ENCODE measurements around the gene ARHGAP6. TPM values are rescaled to one million over a fixed set of nuclear protein-coding genes. Genes with fewer than 3 reads are reported as not detected.

The ARHGAP6 gene
- total RNA-seq, 2 donors from 2014 or later: not detected

DNA sequence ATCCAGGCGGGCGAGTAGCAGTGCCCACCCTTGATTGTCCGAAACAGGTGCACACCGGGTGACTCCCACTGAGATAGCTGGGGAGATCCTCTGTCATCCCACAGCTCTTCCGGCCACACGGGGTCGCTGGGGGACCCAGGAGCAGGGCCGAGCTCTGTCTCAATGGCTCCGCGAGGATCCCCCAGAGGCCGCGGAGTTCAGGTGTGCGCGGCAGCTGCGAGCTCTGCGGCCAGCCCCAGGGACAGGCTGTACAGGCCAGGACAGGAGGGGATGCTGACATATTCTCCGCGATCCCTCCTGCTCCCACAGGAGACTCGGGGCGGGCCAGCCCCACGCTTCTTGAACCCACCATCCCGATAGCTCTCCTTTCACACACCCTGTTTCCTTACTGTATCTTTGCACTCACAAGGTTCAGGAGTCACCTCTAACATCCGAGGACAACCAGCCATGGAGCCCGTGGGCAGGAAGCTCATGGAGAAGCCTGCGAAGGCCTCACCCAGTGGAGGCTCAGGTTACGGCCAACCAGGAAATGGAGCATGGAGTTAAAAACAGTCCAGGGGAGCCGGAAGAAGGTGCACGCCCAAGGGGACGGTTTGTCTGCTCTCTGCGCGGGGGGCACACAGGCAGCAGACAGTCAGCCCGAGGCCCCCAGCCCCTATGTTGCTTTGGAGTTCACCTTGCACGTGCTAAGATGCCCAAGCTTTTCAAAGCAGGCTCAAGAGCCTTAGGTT lies 450.4 kb downstream of the ARHGAP6 start:
- no peak for ATAC-seq (replicated peaks in 1 of 2)
- peaks cover 2 to 5% of the 10 kb centered on the region in 2 donors for H3K9me3 Mint-ChIP-seq
- H3K27me3 Mint-ChIP-seq (ENCODE audit: low read depth): no peaks in the 10 kb centered on the region
- H3K27ac Mint-ChIP-seq: no peak overlapping the region
- DNase-seq: no peak
- H3K4me1 Mint-ChIP-seq (ENCODE audit: low read depth): no peaks in the 10 kb centered on the region
- no peaks in the 10 kb centered on the region for H3K36me3 Mint-ChIP-seq (ENCODE audit: insufficient read depth in 2 of 2)
- no peak overlapping the region for H3K4me3 Mint-ChIP-seq

DNA sequence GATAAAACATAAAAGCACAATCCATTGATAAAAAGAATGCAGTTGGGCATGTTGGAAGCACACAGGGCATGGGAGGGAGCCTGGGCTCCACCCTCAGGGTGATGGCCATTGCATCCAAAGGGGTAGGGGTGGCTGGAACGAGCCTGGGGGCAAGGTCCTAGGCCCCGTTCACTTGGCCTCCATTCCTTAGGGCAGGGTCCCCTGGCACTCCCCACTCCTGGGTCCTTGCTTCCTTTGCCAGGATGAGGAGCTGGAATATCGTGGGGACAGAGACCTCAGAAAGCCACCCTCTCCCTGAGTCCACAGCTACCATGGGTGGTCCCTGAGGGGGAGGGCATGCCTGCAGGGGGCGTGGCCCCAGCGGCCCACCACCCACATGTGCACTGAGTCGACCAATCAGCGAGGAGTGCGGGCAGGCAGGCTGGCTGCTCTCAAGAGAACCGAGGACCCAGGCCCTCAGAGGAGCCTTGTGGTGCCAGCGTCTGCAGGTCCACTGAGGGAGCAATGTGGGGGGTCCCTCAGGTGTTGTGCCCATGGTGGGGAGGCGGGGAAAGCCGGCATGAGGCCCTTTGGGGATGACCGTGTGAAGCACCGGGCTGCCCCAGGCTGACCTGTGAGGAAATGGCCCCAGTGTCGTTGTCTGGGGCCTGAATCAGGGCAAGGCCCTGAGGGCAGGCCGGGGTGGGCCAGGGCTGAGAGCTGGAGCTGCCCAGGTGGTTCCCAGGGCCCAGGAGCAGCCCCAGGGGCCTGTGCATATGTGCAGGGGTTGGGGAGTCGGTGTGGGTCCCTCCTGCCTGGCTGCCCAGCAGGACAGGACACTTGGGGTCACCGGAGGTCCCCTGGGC lies 451.2 kb downstream of the ARHGAP6 start:
- Mint-ChIP-seq H3K4me3 (no peak overlapping the region), H3K27ac (no peak overlapping the region), H3K36me3 (ENCODE audit: insufficient read depth in 2 of 2) (no peaks in the 10 kb centered on the region), H3K4me1 (ENCODE audit: low read depth) (no peaks in the 10 kb centered on the region), H3K27me3 (ENCODE audit: low read depth) (no peaks in the 10 kb centered on the region), H3K9me3 (peaks cover 0 to 5% of the 10 kb centered on the region in 2 donors)
- ATAC-seq (replicated peaks in 1 of 2) (no peak), DNase-seq (no peak)

DNA sequence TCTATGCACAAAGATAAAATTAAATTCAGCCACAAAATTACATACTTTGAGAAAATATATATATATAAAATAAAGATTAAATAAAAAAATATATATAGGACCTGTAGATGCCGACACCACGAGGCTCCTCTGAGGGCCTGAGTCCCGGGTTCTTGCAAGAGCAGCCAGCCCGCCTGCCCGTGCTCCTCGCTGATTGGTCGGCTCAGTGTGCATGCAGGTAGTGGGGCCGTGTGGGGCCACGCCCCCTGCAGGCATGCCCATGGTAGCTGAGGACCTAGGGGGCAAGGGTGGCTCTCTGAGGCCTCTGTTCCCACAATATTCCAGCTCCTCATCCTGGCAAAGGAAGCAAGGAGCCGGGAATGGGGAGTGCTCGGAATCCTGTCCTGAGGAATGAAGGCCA lies 453.0 kb downstream of the ARHGAP6 start:
- no peak overlapping the region for H3K4me3 Mint-ChIP-seq
- no peak for DNase-seq
- no peaks in the 10 kb centered on the region for H3K27me3 Mint-ChIP-seq (ENCODE audit: low read depth)
- no peak for ATAC-seq (replicated peaks in 1 of 2)
- H3K27ac Mint-ChIP-seq: no peak overlapping the region
- no peaks in the 10 kb centered on the region for H3K36me3 Mint-ChIP-seq (ENCODE audit: insufficient read depth in 2 of 2)
- H3K4me1 Mint-ChIP-seq (ENCODE audit: low read depth): no peaks in the 10 kb centered on the region
- H3K9me3 Mint-ChIP-seq: peaks cover 0 to 2% of the 10 kb centered on the region in 2 donors

DNA sequence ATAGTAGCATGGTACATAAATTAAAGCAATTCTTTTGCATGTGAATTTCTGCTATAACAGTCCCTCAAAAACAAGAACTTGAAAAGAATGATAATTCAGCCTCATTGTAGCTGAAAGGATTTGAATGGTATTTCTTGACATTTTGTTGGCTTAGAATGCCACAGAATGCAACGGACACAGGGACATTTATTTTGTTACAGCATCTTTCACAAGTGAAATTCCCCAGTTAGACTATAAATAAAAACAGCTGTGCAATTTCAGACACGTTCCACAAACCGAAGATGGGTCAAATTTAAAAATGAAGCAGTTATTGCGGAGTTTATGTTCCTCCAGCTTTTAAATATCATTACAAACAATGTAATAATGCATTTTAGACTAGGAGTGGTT lies 455.3 kb downstream of the ARHGAP6 start:
- no peaks in the 10 kb centered on the region for H3K27me3 Mint-ChIP-seq (ENCODE audit: low read depth)
- no peaks in the 10 kb centered on the region for H3K4me1 Mint-ChIP-seq (ENCODE audit: low read depth)
- no peak for ATAC-seq (replicated peaks in 1 of 2)
- no peak overlapping the region for H3K27ac Mint-ChIP-seq
- H3K9me3 Mint-ChIP-seq: peaks cover 0 to 2% of the 10 kb centered on the region in 2 donors
- DNase-seq: no peak
- H3K36me3 Mint-ChIP-seq (ENCODE audit: insufficient read depth in 2 of 2): no peaks in the 10 kb centered on the region
- H3K4me3 Mint-ChIP-seq: no peak overlapping the region

DNA sequence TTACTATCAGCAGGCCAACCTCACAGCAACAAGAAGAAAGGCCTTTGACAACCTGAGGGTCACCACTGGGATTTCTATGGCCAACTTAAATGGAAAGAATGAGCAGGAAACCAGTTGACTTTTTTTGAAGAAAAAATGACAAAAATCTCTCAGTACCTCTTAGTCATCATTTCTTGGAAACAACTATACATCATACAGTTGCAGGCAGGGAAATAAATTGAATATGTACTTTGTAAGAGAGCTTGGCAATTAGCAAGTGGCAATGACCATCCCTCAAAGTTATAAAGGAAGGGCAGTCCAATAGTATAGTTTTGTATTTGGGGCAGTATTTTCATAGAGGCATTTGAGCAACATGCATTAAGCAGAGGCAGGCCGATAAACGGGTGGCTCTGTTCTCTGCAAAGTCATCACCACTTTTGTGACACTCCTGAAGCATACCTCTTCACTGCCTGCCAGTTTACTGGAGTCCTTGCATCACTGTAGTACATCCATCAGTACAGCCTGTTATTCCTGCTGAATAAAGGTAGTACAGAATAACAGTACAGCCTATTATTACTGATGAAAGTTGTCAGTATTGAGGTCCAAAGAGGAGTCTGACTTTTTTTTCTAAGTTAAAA lies 455.8 kb downstream of the ARHGAP6 start:
- DNase-seq: no peak
- Mint-ChIP-seq H3K27me3 (ENCODE audit: low read depth) (peaks cover 5% of the 10 kb centered on the region), H3K27ac (no peak overlapping the region), H3K36me3 (ENCODE audit: insufficient read depth in 2 of 2) (no peaks in the 10 kb centered on the region), H3K4me1 (ENCODE audit: low read depth) (no peaks in the 10 kb centered on the region), H3K4me3 (no peak overlapping the region), H3K9me3 (peaks cover 0 to 2% of the 10 kb centered on the region in 2 donors)
- peak; percentile 28 to 41 for ATAC-seq (replicated peaks in 1 of 2)

DNA sequence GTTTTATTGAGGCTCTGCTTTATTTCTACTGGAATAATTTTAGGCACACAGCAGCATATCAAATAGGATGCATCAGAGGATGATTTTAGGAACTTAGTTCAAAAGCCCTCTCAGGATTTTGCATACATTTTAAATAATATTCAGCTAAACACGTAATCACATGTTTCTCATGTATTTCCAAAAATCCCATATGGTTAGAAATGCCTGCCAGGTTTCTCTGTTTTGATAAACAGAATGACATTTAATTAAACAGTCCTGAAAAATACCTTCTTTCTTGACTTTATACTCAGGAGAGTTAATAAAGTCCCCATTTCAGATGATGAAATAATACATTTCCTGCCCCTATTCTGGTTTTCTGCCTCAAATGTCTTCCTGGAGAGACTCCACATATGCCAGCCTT lies 459.0 kb downstream of the ARHGAP6 start:
- no peaks in the 10 kb centered on the region for H3K9me3 Mint-ChIP-seq
- no peak overlapping the region for H3K4me3 Mint-ChIP-seq
- no peaks in the 10 kb centered on the region for H3K36me3 Mint-ChIP-seq (ENCODE audit: insufficient read depth in 2 of 2)
- H3K27me3 Mint-ChIP-seq (ENCODE audit: low read depth): peaks cover 12% of the 10 kb centered on the region
- DNase-seq (no peak), ATAC-seq (replicated peaks in 1 of 2) (no peak)
- H3K27ac Mint-ChIP-seq: no peak overlapping the region
- no peaks in the 10 kb centered on the region for H3K4me1 Mint-ChIP-seq (ENCODE audit: low read depth)

DNA sequence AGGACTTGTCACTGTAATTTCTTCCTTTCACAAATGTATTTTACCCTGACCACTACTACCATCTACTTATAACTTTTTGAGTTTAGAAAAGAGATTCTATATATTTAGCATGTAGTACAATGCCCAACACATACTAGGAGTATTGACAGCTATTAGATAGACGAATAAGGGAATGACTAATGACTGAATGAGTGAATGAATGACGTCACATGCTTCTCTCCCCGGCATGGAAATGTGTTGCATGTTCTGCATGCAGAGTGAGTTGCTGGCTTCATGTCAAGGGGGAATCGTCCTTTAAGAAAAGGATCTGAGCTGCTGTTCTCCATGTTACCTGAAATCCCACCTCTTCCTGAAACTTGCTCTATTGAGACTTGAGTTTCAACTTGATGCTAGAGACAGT lies 459.9 kb downstream of the ARHGAP6 start:
- no peak overlapping the region for H3K4me3 Mint-ChIP-seq
- no peaks in the 10 kb centered on the region for H3K9me3 Mint-ChIP-seq
- H3K36me3 Mint-ChIP-seq (ENCODE audit: insufficient read depth in 2 of 2): no peaks in the 10 kb centered on the region
- DNase-seq (no peak), ATAC-seq (replicated peaks in 1 of 2) (no peak)
- no peak overlapping the region for H3K27ac Mint-ChIP-seq
- peaks cover 12% of the 10 kb centered on the region for H3K27me3 Mint-ChIP-seq (ENCODE audit: low read depth)
- H3K4me1 Mint-ChIP-seq (ENCODE audit: low read depth): no peaks in the 10 kb centered on the region

DNA sequence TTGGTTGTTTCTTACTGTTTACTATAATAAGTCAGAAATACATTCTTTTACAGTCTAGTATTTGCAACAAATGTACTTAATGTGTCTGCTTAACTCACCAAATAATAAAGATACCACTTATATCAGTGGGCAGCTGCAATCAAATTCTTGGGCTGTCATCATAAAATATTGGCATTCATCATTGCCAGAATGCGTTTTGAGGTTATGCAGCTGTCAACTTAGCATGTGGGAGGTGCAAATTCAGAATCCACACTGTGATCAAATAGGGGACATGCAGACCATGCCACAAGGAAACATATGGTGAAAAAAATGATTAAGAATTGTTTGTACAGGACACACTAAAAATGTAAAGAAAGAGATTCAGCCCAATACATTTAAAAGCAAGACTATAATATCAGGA lies 468.0 kb downstream of the ARHGAP6 start:
- no peak for ATAC-seq (replicated peaks in 1 of 2)
- H3K36me3 Mint-ChIP-seq (ENCODE audit: insufficient read depth in 2 of 2): no peaks in the 10 kb centered on the region
- H3K4me3 Mint-ChIP-seq: no peak overlapping the region
- peaks cover 18% of the 10 kb centered on the region for H3K27me3 Mint-ChIP-seq (ENCODE audit: low read depth)
- no peaks in the 10 kb centered on the region for H3K4me1 Mint-ChIP-seq (ENCODE audit: low read depth)
- H3K9me3 Mint-ChIP-seq: no peaks in the 10 kb centered on the region
- H3K27ac Mint-ChIP-seq: no peak overlapping the region
- no peak for DNase-seq

DNA sequence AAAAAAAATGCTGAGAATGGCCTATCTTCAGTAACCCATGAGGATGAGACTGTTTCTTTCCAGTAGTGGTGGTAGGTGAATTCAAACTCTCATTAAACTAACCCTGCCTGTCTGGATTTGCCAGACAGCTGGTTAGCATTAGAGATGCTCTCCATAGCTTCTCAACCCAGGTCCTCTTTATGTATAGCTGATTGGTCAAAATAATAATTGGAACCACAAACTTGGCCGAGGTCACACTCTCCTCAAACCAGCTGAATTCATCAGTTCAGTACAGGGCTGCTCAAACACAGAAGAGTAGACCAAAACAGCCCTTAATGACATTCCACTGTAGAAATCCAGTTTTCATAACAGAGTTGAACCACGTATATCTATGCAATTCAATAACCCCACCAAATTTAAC lies 469.2 kb downstream of the ARHGAP6 start:
- Mint-ChIP-seq H3K9me3 (no peaks in the 10 kb centered on the region), H3K27ac (no peak overlapping the region), H3K36me3 (ENCODE audit: insufficient read depth in 2 of 2) (no peaks in the 10 kb centered on the region), H3K27me3 (ENCODE audit: low read depth) (peaks cover 18% of the 10 kb centered on the region), H3K4me3 (no peak overlapping the region), H3K4me1 (ENCODE audit: low read depth) (no peaks in the 10 kb centered on the region)
- no peak for DNase-seq
- ATAC-seq (replicated peaks in 1 of 2): no peak

DNA sequence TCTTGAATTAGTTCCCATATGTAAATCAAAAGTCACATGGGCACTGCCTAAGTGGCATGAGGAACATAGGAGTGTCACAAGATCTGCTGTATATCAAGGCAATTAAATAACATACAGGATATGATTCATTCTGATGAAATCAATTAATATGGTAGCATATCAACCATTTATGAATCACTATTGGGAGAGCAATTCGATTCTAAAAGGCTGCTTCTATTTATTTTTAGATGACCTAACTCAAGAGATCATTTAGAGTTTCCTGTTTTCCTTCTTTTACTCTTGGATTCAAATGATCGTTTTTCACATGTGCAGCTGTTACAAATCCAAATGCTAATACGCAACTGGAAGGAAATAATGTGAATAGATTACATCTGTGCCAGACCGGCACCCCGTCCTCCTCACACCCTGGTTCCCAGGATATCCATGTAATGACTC lies 472.7 kb downstream of the ARHGAP6 start:
- DNase-seq: no peak
- Mint-ChIP-seq H3K27ac (no peak overlapping the region), H3K27me3 (ENCODE audit: low read depth) (peaks cover 8% of the 10 kb centered on the region), H3K36me3 (ENCODE audit: insufficient read depth in 2 of 2) (no peaks in the 10 kb centered on the region), H3K9me3 (no peaks in the 10 kb centered on the region), H3K4me1 (ENCODE audit: low read depth) (no peaks in the 10 kb centered on the region), H3K4me3 (no peak overlapping the region)
- ATAC-seq (replicated peaks in 1 of 2): no peak

DNA sequence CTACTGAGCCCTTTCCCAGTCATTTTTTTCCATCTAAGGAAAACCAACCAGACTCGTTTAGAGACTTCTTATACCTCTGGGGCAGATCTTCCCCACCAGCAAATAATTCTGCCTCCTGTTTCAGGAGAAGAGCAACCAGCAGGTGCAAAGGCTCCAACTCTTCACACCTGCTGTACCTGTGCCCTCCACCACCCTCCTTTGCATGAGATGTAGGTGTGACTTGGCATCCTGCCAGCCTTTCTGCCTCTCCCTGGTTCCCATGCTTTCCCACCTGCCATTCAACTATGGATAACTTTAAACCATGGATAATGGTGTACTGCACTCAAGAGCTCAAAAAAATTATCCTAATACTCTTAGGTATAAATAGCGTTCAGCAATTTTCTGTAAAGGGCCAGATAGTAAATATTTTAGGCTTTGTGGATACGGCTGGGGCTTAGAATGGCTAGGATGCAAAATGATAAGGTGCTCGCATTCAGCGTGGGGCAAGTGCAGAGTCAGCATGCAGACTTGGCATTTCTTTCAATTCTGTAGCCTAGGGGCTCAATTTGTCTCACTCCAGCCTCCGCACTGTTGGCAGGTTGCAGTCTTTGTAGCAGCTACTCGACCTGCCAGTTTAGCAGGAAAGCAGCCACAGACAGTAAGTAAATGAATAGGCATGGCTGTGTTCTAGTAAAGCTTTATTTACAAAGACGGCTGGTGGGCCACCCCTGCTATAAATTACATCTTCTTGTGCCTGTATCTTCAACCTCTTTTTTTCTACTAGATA lies 474.8 kb downstream of the ARHGAP6 start:
- H3K9me3 Mint-ChIP-seq: no peaks in the 10 kb centered on the region
- no peak overlapping the region for H3K4me3 Mint-ChIP-seq
- H3K36me3 Mint-ChIP-seq (ENCODE audit: insufficient read depth in 2 of 2): no peaks in the 10 kb centered on the region
- no peaks in the 10 kb centered on the region for H3K4me1 Mint-ChIP-seq (ENCODE audit: low read depth)
- ATAC-seq (replicated peaks in 1 of 2): no peak
- DNase-seq: no peak
- H3K27me3 Mint-ChIP-seq (ENCODE audit: low read depth): peaks cover 24% of the 10 kb centered on the region
- H3K27ac Mint-ChIP-seq: no peak overlapping the region

DNA sequence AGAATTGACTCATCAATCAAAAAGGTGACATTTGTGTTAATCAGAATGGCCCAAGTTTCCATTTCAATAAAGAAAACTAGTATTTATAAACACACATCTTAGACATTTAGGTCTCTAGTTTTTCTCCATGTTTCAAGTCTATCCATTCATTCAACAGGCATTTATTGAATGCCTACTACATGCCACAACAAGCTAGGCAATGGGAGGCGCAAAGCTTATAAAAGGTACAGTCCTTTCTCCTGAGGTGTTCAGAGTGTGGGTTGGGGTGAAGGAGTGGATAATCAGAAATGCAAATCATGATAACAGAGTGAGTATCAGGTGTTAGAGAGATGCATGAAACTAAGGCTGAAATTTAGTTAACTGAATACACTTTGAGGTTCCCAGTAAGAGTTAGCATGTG lies 476.6 kb downstream of the ARHGAP6 start:
- ATAC-seq (replicated peaks in 1 of 2): no peak
- H3K27ac Mint-ChIP-seq: no peak overlapping the region

DNA sequence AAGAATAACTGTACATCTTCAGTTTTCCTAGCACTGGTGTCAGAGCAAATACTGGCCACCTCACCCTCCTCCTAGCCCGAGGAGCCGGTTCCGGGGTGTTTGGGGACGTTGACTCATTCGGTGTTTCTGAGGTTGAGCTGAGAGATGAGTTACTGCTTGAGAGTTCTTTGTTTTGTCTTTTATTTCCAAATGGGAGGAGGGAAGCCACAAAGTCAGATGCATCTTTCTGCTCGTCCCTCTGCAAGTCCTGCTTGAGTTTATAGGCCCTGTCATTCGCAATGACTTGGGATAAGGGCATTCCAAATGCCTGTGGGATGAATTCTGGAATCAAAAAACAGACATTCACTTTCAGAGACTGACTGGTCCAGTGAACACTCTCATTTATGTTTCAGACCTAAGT lies 477.1 kb downstream of the ARHGAP6 start:
- Mint-ChIP-seq H3K27ac (no peak overlapping the region), H3K9me3 (no peaks in the 10 kb centered on the region), H3K36me3 (ENCODE audit: insufficient read depth in 2 of 2) (no peaks in the 10 kb centered on the region), H3K27me3 (ENCODE audit: low read depth) (peaks cover 24% of the 10 kb centered on the region), H3K4me1 (ENCODE audit: low read depth) (no peaks in the 10 kb centered on the region), H3K4me3 (no peak overlapping the region)
- ATAC-seq (replicated peaks in 1 of 2) (peak; percentile 53 to 58), DNase-seq (peak; percentile 1 to 5)

More for the DNA sequence above, 476.6 kb downstream of the ARHGAP6 start:
- Mint-ChIP-seq H3K4me3 (no peak overlapping the region), H3K4me1 (ENCODE audit: low read depth) (no peaks in the 10 kb centered on the region), H3K9me3 (no peaks in the 10 kb centered on the region), H3K27me3 (ENCODE audit: low read depth) (peaks cover 25% of the 10 kb centered on the region), H3K36me3 (ENCODE audit: insufficient read depth in 2 of 2) (no peaks in the 10 kb centered on the region)
- no peak for DNase-seq

Data from activated T-cell treated with anti-CD3 and anti-CD28 coated beads, Interleukin-2, amount 50 U/mL, for 72 hours (primary cell).